WTC11 (cell line): Measurements from ENCODE around the gene TSPAN6. TPM values are rescaled to one million over a fixed set of nuclear protein-coding genes. Genes with fewer than 3 reads are reported as not detected.
A peak's percentile ranks its signal among the peaks of the same experiment; 100 is the strongest.

Source experiments
- ATAC-seq: fragments of 200-7000 bp; cut with Tn5 transposase; 2 replicates; pipeline ENCODE4 v1.10.0; 2021; ENCODE audit warnings: mild to moderate bottlenecking, moderate library complexity
- CTCF ChIA-PET: fragments of 300-600 bp; sonication (Branson Sonifier 250); formaldehyde crosslinking; loops from one replicate; lab custom pipeline; 2021; ENCODE audit warnings: antibody characterized with exemption; lab: Charles Lee
- POLR2A ChIA-PET: fragments of 350-600 bp; sonication (Branson Sonifier 250); formaldehyde crosslinking; loops from one replicate; lab custom pipeline; 2021; ENCODE audit warnings: antibody characterized with exemption; lab: Charles Lee
- DNase-seq: peaks from one replicate; pipeline ENCODE4 v3.0.0; 2021; ENCODE audit warnings: low spot score
- H3K27ac Mint-ChIP-seq: 2 replicates; pipeline ENCODE4 v1.8.0; 2021; ENCODE audit warnings: mixed read lengths
- H3K27me3 Mint-ChIP-seq: 2 replicates; pipeline ENCODE4 v1.8.0; 2021; ENCODE audit warnings: low read depth, mild to moderate bottlenecking, moderate library complexity, mixed read lengths
- H3K36me3 Mint-ChIP-seq: 2 replicates; pipeline ENCODE4 v1.8.0; 2021; ENCODE audit warnings: mixed read lengths
- H3K4me1 Mint-ChIP-seq: 2 replicates; pipeline ENCODE4 v1.8.0; 2022; ENCODE audit warnings: mixed read lengths
- H3K4me3 Mint-ChIP-seq: 2 replicates; pipeline ENCODE4 v1.8.0; 2021; ENCODE audit warnings: mild to moderate bottlenecking, moderate library complexity, mixed read lengths
- H3K9me3 Mint-ChIP-seq: 2 replicates; pipeline ENCODE4 v1.8.0; 2021; ENCODE audit warnings: mixed read lengths
- ATF3 ChIP-seq: sonication (generic); formaldehyde crosslinking; conservative IDR thresholded peaks from 2 replicates; pipeline ENCODE4 v1.8.1; 2022; ENCODE audit warnings: mild to moderate bottlenecking, missing genetic modification reagents
- E2F4 ChIP-seq: sonication (generic); formaldehyde crosslinking; IDR thresholded peaks from 2 replicates; pipeline ENCODE4 v1.8.1; 2022; ENCODE audit warnings: low read depth, mild to moderate bottlenecking, moderate library complexity, missing genetic modification reagents, borderline replicate concordance
- ESRRA ChIP-seq: sonication (generic); formaldehyde crosslinking; IDR thresholded peaks from 2 replicates; pipeline ENCODE4 v1.8.1; 2022; ENCODE audit warnings: mild to moderate bottlenecking, missing genetic modification reagents, borderline replicate concordance
- FOXJ3 ChIP-seq: sonication (generic); formaldehyde crosslinking; IDR thresholded peaks from 2 replicates; pipeline ENCODE4 v1.9.0; 2021; ENCODE audit warnings: missing genetic modification reagents, mild to moderate bottlenecking, borderline replicate concordance
- FOXK1 ChIP-seq: sonication (generic); formaldehyde crosslinking; IDR thresholded peaks from 2 replicates; pipeline ENCODE4 v1.8.0; 2022; ENCODE audit warnings: mild to moderate bottlenecking, moderate library complexity, missing genetic modification reagents
- FOXP1 ChIP-seq: sonication (generic); formaldehyde crosslinking; IDR thresholded peaks from 2 replicates; pipeline ENCODE4 v1.8.0; 2022; ENCODE audit warnings: missing genetic modification reagents, mild to moderate bottlenecking, moderate library complexity, borderline replicate concordance
- GABPB1 ChIP-seq: sonication (generic); formaldehyde crosslinking; IDR thresholded peaks from 2 replicates; pipeline ENCODE4 v1.8.1; 2023; ENCODE audit warnings: mild to moderate bottlenecking, missing genetic modification reagents
- IRF2 ChIP-seq: sonication (generic); formaldehyde crosslinking; IDR thresholded peaks from 2 replicates; pipeline ENCODE4 v1.8.0; 2022; ENCODE audit warnings: low read depth, missing genetic modification reagents, borderline replicate concordance
- MAX ChIP-seq: sonication (generic); formaldehyde crosslinking; IDR thresholded peaks from 2 replicates; pipeline ENCODE4 v1.8.0; 2022; ENCODE audit warnings: mild to moderate bottlenecking, missing genetic modification reagents
- NFATC4 ChIP-seq: fragments of 250-450 bp; sonication (Bioruptor Pico); IDR thresholded peaks from 2 replicates; pipeline ENCODE4 v1.9.0; 2021; ENCODE audit warnings: mild to moderate bottlenecking
- PRRX2 ChIP-seq: fragments of 250-450 bp; sonication (Bioruptor Pico); IDR thresholded peaks from 2 replicates; pipeline ENCODE4 v1.8.0; 2021; ENCODE audit warnings: mild to moderate bottlenecking
- SMAD3 ChIP-seq: sonication (generic); formaldehyde crosslinking; IDR thresholded peaks from 2 replicates; pipeline ENCODE4 v1.8.0; 2022; ENCODE audit warnings: missing genetic modification reagents, mild to moderate bottlenecking, borderline replicate concordance
- SMAD4 ChIP-seq: sonication (generic); formaldehyde crosslinking; IDR thresholded peaks from 2 replicates; pipeline ENCODE4 v1.8.0; 2022; ENCODE audit warnings: mild to moderate bottlenecking, missing genetic modification reagents
- SOX15 ChIP-seq: fragments of 250-450 bp; sonication (Bioruptor Pico); IDR thresholded peaks from 2 replicates; pipeline ENCODE4 v1.9.0; 2021; ENCODE audit warnings: mild to moderate bottlenecking
- SP1 ChIP-seq: sonication (generic); formaldehyde crosslinking; conservative IDR thresholded peaks from 2 replicates; pipeline ENCODE4 v1.8.1; 2022; ENCODE audit warnings: missing genetic modification reagents
- TCF7 ChIP-seq: sonication (generic); formaldehyde crosslinking; IDR thresholded peaks from 2 replicates; pipeline ENCODE4 v1.8.0; 2022; ENCODE audit warnings: mild to moderate bottlenecking, low read depth, missing genetic modification reagents, moderate library complexity
- TEAD1 ChIP-seq: sonication (generic); formaldehyde crosslinking; IDR thresholded peaks from 2 replicates; pipeline ENCODE4 v1.8.0; 2022; ENCODE audit warnings: mild to moderate bottlenecking, missing genetic modification reagents
- TP53 ChIP-seq: sonication (generic); formaldehyde crosslinking; IDR thresholded peaks from 2 replicates; pipeline ENCODE4 v1.8.1; 2023; ENCODE audit warnings: mild to moderate bottlenecking, missing genetic modification reagents
- USF1 ChIP-seq: sonication (generic); formaldehyde crosslinking; IDR thresholded peaks from 2 replicates; pipeline ENCODE4 v1.8.0; 2022; ENCODE audit warnings: mild to moderate bottlenecking, missing genetic modification reagents
- USF2 ChIP-seq: sonication (generic); formaldehyde crosslinking; IDR thresholded peaks from 2 replicates; pipeline ENCODE4 v1.8.1; 2023; ENCODE audit warnings: mild to moderate bottlenecking, missing genetic modification reagents, moderate library complexity
- ZNF416 ChIP-seq: fragments of 250-450 bp; sonication (Bioruptor Pico); IDR thresholded peaks from 2 replicates; pipeline ENCODE4 v1.9.0; 2021; ENCODE audit warnings: mild to moderate bottlenecking, inconsistent platforms
- ZNF425 ChIP-seq: fragments of 250-450 bp; sonication (Bioruptor Pico); conservative IDR thresholded peaks from 2 replicates; pipeline ENCODE4 v1.9.0; 2021; ENCODE audit warnings: mild to moderate bottlenecking
- total RNA-seq: library from RNA; stranded (reverse); gene quantifications from 3 replicates; pipeline ENCODE4 v1.2.3, GENCODE V29; 2021

TSPAN6 gene
- total RNA-seq, 1 experiment from 2014 or later: 47.0 TPM

- peaks cover 45% of the 10 kb centered on the region for H3K4me1 Mint-ChIP-seq
- ATAC-seq: peak; percentile 55
- H3K27me3 Mint-ChIP-seq: no peaks in the 10 kb centered on the region
- TF ChIP-seq GABPB1 (no peak), ATF3 (no peak), FOXJ3 (CRISPR knock-in tag) (no peak), PRRX2 (CRISPR knock-in tag) (no peak), ZNF425 (CRISPR knock-in tag) (no peak), MAX (CRISPR knock-in tag) (no peak), USF1 (CRISPR knock-in tag) (no peak), SMAD4 (CRISPR knock-in tag) (no peak), SMAD3 (CRISPR knock-in tag) (no peak)
- TF ChIP-seq, all 79 proteins: peak for 0
- ChIA-PET POLR2A (no interaction called here), CTCF (interaction anchor here (0.6 to 1.9 kb wide), 7 partner anchors 16 to 196 kb away, joined by 4 to 9 read pairs (median 4); partner anchors contain the start of gene TSPAN6)
- Mint-ChIP-seq H3K36me3 (no peaks in the 10 kb centered on the region), H3K9me3 (no peaks in the 10 kb centered on the region), H3K4me3 (peak overlapping the region; percentile 43), H3K27ac (no peak overlapping the region)
- DNase-seq: no peak
Measured at GRCh38 chrX:100609591-100609990, 27.0 kb downstream of the TSPAN6 start.

GRCh38 chrX:100606753-100607152 lies 29.9 kb downstream of the TSPAN6 start:
- CTCF ChIA-PET: no interaction called here
- H3K36me3 Mint-ChIP-seq: no peaks in the 10 kb centered on the region

More at GRCh38 chrX:100606753-100607152, 29.9 kb downstream of the TSPAN6 start:
- Mint-ChIP-seq H3K27me3 (no peaks in the 10 kb centered on the region), H3K4me3 (no peak overlapping the region), H3K4me1 (peaks cover 41% of the 10 kb centered on the region), H3K27ac (no peak overlapping the region), H3K9me3 (no peaks in the 10 kb centered on the region)
- ATAC-seq (no peak), DNase-seq (no peak)
- no peak for TF ChIP-seq ESRRA (CRISPR knock-in tag)
- no peak for TF ChIP-seq E2F4 (CRISPR knock-in tag)
- TF ChIP-seq IRF2 (CRISPR knock-in tag): no peak
- TF ChIP-seq TP53 (CRISPR knock-in tag): no peak
- TF ChIP-seq SOX15 (CRISPR knock-in tag): no peak
- TF ChIP-seq FOXP1 (CRISPR knock-in tag): no peak
- TF ChIP-seq ZNF425 (CRISPR knock-in tag): no peak
- TF ChIP-seq SMAD3 (CRISPR knock-in tag): no peak
- TF ChIP-seq NFATC4 (CRISPR knock-in tag): no peak
- no peak for TF ChIP-seq TEAD1 (CRISPR knock-in tag)
- TF ChIP-seq TCF7 (CRISPR knock-in tag): no peak
- TF ChIP-seq USF2 (CRISPR knock-in tag): no peak
- TF ChIP-seq SP1: no peak
- no peak for TF ChIP-seq PRRX2 (CRISPR knock-in tag)
- no peak for TF ChIP-seq ZNF416 (CRISPR knock-in tag)
- no peak for TF ChIP-seq GABPB1
- no peak for TF ChIP-seq FOXK1 (CRISPR knock-in tag)
- POLR2A ChIA-PET: no interaction called here
